ENCODE results near the gene RNF7.

DNA sequence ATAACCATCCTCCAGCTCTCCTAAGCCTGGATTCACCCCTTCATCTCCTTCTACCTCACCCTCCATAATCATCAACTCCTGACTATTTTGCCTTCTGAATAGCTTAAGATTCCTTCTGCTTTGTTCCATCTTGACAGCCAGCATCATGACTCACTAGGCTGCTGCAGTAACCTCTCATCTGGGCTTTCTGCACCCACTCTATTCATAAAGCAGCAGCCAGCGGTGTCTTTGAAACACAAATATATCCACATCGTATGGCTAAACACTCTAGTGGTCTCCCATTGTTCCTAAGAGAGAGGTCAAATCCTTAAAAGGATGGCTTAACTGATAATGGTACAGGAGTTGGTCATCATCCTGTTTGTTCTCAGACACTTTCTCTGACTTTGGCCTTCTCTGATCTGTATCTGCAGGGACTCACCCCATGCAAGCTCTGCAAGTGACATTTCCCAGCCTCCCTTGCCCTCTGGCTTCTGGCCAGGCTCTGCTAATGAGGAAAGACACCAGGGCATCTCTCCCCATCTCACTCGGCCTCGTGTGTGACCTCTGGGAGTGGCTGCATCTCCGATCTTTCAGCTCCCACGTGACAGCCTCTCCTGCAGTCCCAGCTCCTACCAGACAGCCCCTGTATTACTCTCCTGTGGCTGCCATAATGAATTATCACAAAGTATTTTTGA lies 31.3 kb downstream of the RNF7 start:
- TF ChIP-seq, protein P1, sequence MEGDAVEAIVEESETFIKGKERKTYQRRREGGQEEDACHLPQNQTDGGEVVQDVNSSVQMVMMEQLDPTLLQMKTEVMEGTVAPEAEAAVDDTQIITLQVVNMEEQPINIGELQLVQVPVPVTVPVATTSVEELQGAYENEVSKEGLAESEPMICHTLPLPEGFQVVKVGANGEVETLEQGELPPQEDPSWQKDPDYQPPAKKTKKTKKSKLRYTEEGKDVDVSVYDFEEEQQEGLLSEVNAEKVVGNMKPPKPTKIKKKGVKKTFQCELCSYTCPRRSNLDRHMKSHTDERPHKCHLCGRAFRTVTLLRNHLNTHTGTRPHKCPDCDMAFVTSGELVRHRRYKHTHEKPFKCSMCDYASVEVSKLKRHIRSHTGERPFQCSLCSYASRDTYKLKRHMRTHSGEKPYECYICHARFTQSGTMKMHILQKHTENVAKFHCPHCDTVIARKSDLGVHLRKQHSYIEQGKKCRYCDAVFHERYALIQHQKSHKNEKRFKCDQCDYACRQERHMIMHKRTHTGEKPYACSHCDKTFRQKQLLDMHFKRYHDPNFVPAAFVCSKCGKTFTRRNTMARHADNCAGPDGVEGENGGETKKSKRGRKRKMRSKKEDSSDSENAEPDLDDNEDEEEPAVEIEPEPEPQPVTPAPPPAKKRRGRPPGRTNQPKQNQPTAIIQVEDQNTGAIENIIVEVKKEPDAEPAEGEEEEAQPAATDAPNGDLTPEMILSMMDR (conservative IDR thresholded peaks at IDR 0.05; ENCODE audit: low read depth, low read length) = no peak
- TF ChIP-seq MXI1 (IDR thresholded peaks at IDR 0.05; ENCODE audit: borderline replicate concordance, low read depth, low read length) (no peak), RCOR1 (IDR thresholded peaks at IDR 0.05; ENCODE audit: insufficient replicate concordance, low read length) (no peak), POLR2A (IDR thresholded peaks at IDR 0.05; ENCODE audit: low read depth, low read length) (no peak), RAD21 (IDR thresholded peaks at IDR 0.05; ENCODE audit: low read length) (no peak), NFE2L2 (IDR thresholded peaks at IDR 0.05; ENCODE audit: low read depth, low read length) (no peak), MAFK (IDR thresholded peaks at IDR 0.05; ENCODE audit: low read depth, low read length) (no peak), SMC3 (IDR thresholded peaks at IDR 0.05; ENCODE audit: low read depth, low read length) (no peak), CHD1 (IDR thresholded peaks at IDR 0.05; ENCODE audit: low read depth, low read length) (no peak), MAZ (IDR thresholded peaks at IDR 0.05; ENCODE audit: borderline replicate concordance, low read depth, low read length) (no peak), RFX5 (IDR thresholded peaks at IDR 0.05; ENCODE audit: low read depth, low read length) (no peak)
- TF ChIP-seq, protein P2, sequence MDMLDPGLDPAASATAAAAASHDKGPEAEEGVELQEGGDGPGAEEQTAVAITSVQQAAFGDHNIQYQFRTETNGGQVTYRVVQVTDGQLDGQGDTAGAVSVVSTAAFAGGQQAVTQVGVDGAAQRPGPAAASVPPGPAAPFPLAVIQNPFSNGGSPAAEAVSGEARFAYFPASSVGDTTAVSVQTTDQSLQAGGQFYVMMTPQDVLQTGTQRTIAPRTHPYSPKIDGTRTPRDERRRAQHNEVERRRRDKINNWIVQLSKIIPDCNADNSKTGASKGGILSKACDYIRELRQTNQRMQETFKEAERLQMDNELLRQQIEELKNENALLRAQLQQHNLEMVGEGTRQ (IDR thresholded peaks at IDR 0.05; ENCODE audit: low read depth, low read length) = no peak
- TF ChIP-seq, protein P3, sequence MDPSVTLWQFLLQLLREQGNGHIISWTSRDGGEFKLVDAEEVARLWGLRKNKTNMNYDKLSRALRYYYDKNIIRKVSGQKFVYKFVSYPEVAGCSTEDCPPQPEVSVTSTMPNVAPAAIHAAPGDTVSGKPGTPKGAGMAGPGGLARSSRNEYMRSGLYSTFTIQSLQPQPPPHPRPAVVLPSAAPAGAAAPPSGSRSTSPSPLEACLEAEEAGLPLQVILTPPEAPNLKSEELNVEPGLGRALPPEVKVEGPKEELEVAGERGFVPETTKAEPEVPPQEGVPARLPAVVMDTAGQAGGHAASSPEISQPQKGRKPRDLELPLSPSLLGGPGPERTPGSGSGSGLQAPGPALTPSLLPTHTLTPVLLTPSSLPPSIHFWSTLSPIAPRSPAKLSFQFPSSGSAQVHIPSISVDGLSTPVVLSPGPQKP (IDR thresholded peaks at IDR 0.05; ENCODE audit: borderline replicate concordance, low read depth, low read length) = no peak

All from IMR-90 (cell line).